Measurements from ENCODE around the gene ABHD5. TPM values are rescaled to one million over a fixed set of nuclear protein-coding genes. Genes with fewer than 3 reads are reported as not detected.

The ABHD5 gene
- total RNA-seq, 1 experiment from 2014 or later, result 9.9 TPM

GRCh38 chr3:43699864-43700263, 9.1 kb downstream of the ABHD5 start:
- H3K27ac ChIP-seq (ENCODE audit: low read depth, low read length, poor library complexity, severe bottlenecking), result no peak overlapping the region
- no peaks in the 10 kb centered on the region for H3K27me3 ChIP-seq (replicated peaks; ENCODE audit: insufficient read depth, low read depth, low read length, poor library complexity)
- ChIA-PET CTCF (no interaction called here), POLR2A (ENCODE audit: low non-redundant PET) (no interaction called here)
- H3K36me3 ChIP-seq (ENCODE audit: insufficient read depth, low read length, poor library complexity, severe bottlenecking), result no peaks in the 10 kb centered on the region
- BruUV-seq (replicated peaks), result no TSS peak
- no peak for DNase-seq (ENCODE audit: low spot score)
- no peaks in the 10 kb centered on the region for H3K4me1 ChIP-seq (ENCODE audit: insufficient read depth, low read length, poor library complexity, severe bottlenecking)
- intact Hi-C loops (cut with micrococcal nuclease; ENCODE audit: unreplicated experiment), result no loop called here
- no peaks in the 10 kb centered on the region for H3K9me3 ChIP-seq (ENCODE audit: low read depth, low read length, poor library complexity, severe bottlenecking)
- no peak overlapping the region for H3K4me3 ChIP-seq (ENCODE audit: low read depth, low read length, poor library complexity, severe bottlenecking)
- no peak for TF ChIP-seq EZH2 (IDR thresholded peaks at IDR 0.05; ENCODE audit: borderline replicate concordance, low read depth, low read length, poor library complexity, severe bottlenecking)
- 0 out of 2 replicates have a peak, but pooled peaks have one; percentile 22 for TF ChIP-seq CTCF (conservative IDR thresholded peaks at IDR 0.05; ENCODE audit: low read depth, low read length)

- no peak for DNase-seq (ENCODE audit: low spot score)
- BruUV-seq (replicated peaks), result no TSS peak
- H3K4me3 ChIP-seq (ENCODE audit: low read depth, low read length, poor library complexity, severe bottlenecking), result no peak overlapping the region
- H3K27ac ChIP-seq (ENCODE audit: low read depth, low read length, poor library complexity, severe bottlenecking), result no peak overlapping the region
- no peaks in the 10 kb centered on the region for H3K4me1 ChIP-seq (ENCODE audit: insufficient read depth, low read length, poor library complexity, severe bottlenecking)
- POLR2A ChIA-PET (ENCODE audit: low non-redundant PET), result no interaction called here
- no peaks in the 10 kb centered on the region for H3K36me3 ChIP-seq (ENCODE audit: insufficient read depth, low read length, poor library complexity, severe bottlenecking)
- TF ChIP-seq CTCF (conservative IDR thresholded peaks at IDR 0.05; ENCODE audit: low read depth, low read length), result no peak
- no peak for TF ChIP-seq EZH2 (IDR thresholded peaks at IDR 0.05; ENCODE audit: borderline replicate concordance, low read depth, low read length, poor library complexity, severe bottlenecking)
- intact Hi-C loops (cut with micrococcal nuclease; ENCODE audit: unreplicated experiment), result no loop called here
- CTCF ChIA-PET, result no interaction called here
- H3K9me3 ChIP-seq (ENCODE audit: low read depth, low read length, poor library complexity, severe bottlenecking), result no peaks in the 10 kb centered on the region
- no peaks in the 10 kb centered on the region for H3K27me3 ChIP-seq (replicated peaks; ENCODE audit: insufficient read depth, low read depth, low read length, poor library complexity)
These were observed 14.0 kb downstream of the ABHD5 start for GRCh38 chr3:43704697-43705096.

- no peak for DNase-seq (ENCODE audit: low spot score)
- no peaks in the 10 kb centered on the region for H3K27me3 ChIP-seq (replicated peaks; ENCODE audit: insufficient read depth, low read depth, low read length, poor library complexity)
- no peaks in the 10 kb centered on the region for H3K9me3 ChIP-seq (ENCODE audit: low read depth, low read length, poor library complexity, severe bottlenecking)
- no peak overlapping the region for H3K4me3 ChIP-seq (ENCODE audit: low read depth, low read length, poor library complexity, severe bottlenecking)
- BruUV-seq (replicated peaks), result no TSS peak
- no peak for TF ChIP-seq CTCF (conservative IDR thresholded peaks at IDR 0.05; ENCODE audit: low read depth, low read length)
- TF ChIP-seq EZH2 (IDR thresholded peaks at IDR 0.05; ENCODE audit: borderline replicate concordance, low read depth, low read length, poor library complexity, severe bottlenecking), result no peak
- no peaks in the 10 kb centered on the region for H3K4me1 ChIP-seq (ENCODE audit: insufficient read depth, low read length, poor library complexity, severe bottlenecking)
- H3K36me3 ChIP-seq (ENCODE audit: insufficient read depth, low read length, poor library complexity, severe bottlenecking), result no peaks in the 10 kb centered on the region
- ChIA-PET POLR2A (ENCODE audit: low non-redundant PET) (no interaction called here), CTCF (no interaction called here)
- no peak overlapping the region for H3K27ac ChIP-seq (ENCODE audit: low read depth, low read length, poor library complexity, severe bottlenecking)
- intact Hi-C loops (cut with micrococcal nuclease; ENCODE audit: unreplicated experiment), result no loop called here
These were observed 15.6 kb downstream of the ABHD5 start for GRCh38 chr3:43706342-43706741.
